ENCODE measurements around the gene IQGAP2.

Gene IQGAP2

DNA sequence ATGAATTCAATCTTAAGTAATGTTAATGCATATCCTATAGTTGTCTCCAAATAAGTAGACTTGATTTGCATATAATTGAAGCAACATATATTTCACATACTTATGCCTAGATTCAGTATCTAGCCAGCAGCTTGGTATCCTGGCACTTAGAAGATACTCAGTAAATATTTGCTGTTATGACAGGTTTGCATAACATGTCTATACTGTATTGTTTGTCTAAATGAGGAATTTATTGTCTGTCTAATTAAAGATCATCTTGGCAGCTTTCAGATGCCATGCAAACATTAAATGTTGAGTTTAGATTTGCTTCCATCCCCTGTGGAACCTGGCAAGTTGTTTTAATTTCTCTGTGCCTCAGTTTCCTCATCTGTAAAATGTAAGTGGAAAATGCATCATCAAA lies 9.4 kb downstream of the IQGAP2 start:
- in situ Hi-C loops (cut with MboI; ENCODE audit: low pct_unique_long_range_greater_than_20kb, low sequenced_read_pairs, unreplicated experiment), result no loop called here
- TF ChIP-seq CTCF (IDR thresholded peaks at IDR 0.05; ENCODE audit: extremely low read depth, insufficient read depth, missing control alignments), result no peak
- no peak for DNase-seq (ENCODE audit: low spot score)

DNA sequence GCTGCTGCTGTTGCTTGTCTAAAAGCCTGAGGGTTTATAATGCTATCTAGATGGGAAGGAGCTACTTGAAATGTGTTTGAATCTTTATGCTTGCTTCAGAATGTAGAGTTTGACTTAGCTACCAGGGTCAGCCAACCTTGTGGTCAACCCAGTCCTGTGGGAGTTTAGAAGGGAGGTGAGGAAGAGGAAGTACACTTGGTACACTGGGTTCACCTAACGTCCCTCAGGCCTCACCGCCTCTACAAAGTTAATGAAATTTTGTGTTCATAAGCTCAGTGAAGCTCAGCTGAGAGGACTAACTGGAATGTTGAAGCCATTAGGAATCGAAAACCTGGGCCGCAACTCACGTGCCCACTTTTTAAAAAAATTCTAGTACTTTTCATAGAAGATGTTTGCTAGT lies 10.7 kb downstream of the IQGAP2 start:
- DNase-seq (ENCODE audit: low spot score), result no peak
- TF ChIP-seq CTCF (IDR thresholded peaks at IDR 0.05; ENCODE audit: extremely low read depth, insufficient read depth, missing control alignments), result no peak
- in situ Hi-C loops (cut with MboI; ENCODE audit: low pct_unique_long_range_greater_than_20kb, low sequenced_read_pairs, unreplicated experiment), result no loop called here

DNA sequence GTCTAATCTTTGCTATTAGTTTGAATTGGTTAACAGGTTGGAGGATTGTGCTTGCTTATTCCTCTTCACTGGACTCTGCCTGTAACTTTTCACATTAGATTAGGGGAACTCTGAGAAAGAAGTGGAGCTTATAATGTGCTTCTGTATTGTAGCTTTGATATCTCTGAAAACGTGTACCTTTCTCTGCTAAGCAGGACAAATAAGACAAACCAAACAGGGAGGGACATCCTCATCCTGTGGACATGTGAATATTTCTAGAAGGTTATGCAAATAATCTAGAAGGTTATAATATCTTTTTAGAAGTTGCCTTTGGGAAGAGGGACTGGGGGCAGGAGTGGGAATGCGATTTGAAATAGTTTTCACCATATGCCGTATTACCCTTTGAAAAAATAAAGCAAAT lies 11.7 kb downstream of the IQGAP2 start:
- no peak for DNase-seq (ENCODE audit: low spot score)
- no peak for TF ChIP-seq CTCF (IDR thresholded peaks at IDR 0.05; ENCODE audit: extremely low read depth, insufficient read depth, missing control alignments)
- in situ Hi-C loops (cut with MboI; ENCODE audit: low pct_unique_long_range_greater_than_20kb, low sequenced_read_pairs, unreplicated experiment), result no loop called here

- TF ChIP-seq CTCF (IDR thresholded peaks at IDR 0.05; ENCODE audit: extremely low read depth, insufficient read depth, missing control alignments), result no peak
- DNase-seq (ENCODE audit: low spot score), result no peak
- in situ Hi-C loops (cut with MboI; ENCODE audit: low pct_unique_long_range_greater_than_20kb, low sequenced_read_pairs, unreplicated experiment), result no loop called here
Observed at GRCh38 chr5:76415855-76416254, 12.8 kb downstream of the IQGAP2 start.

DNA sequence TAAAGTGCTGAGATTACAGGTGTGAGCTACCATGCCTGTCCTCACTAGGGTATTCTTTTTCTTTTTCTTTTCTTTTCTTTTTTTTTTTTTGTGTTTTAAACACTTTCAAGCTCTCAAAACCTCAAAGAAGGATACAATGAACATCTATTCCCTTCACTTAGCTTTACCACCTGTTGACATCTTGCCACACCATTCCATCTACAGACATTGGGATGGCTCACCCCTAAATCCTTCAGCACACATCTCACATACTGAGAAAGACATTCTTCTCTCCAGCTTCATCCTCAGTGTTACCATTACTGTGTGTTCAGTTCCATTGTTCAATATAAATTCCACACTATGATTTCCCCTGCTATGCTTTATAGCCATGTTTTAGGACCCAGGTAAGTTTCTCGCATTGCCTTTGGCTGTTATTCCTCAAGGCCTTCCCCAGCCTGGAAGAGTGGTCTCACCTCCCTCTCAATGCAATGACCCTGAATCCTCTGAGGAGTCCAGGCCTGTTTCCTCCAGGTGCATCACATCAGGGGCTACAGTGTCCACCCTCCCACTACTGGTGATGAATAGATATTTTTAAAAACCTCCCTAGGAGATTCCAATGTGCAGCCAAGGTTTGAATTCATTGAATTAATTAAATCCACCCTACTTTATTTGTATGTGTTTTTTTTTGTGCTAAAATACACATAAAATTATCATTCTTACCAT lies 16.7 kb downstream of the IQGAP2 start:
- no peak for DNase-seq (ENCODE audit: low spot score)
- TF ChIP-seq CTCF (IDR thresholded peaks at IDR 0.05; ENCODE audit: extremely low read depth, insufficient read depth, missing control alignments), result no peak
- in situ Hi-C loops (cut with MboI; ENCODE audit: low pct_unique_long_range_greater_than_20kb, low sequenced_read_pairs, unreplicated experiment), result no loop called here

- in situ Hi-C loops (cut with MboI; ENCODE audit: low pct_unique_long_range_greater_than_20kb, low sequenced_read_pairs, unreplicated experiment), result no loop called here
- no peak for DNase-seq (ENCODE audit: low spot score)
- no peak for TF ChIP-seq CTCF (IDR thresholded peaks at IDR 0.05; ENCODE audit: extremely low read depth, insufficient read depth, missing control alignments)
Observed at GRCh38 chr5:76422227-76422626, 19.1 kb downstream of the IQGAP2 start.
